ENCODE results near the gene HEATR9.
A peak's percentile ranks its signal among the peaks of the same experiment; 100 is the strongest.

HEATR9 gene

GRCh38 chr17:35849469-35850348, 19.0 kb downstream of the HEATR9 start:
- Histone ChIP-seq H3K79me2 (ENCODE audit: low read length) (no peaks in the 10 kb centered on the region), H3K4me1 (ENCODE audit: low read length) (no peaks in the 10 kb centered on the region), H3K27me3 (ENCODE audit: low read depth, low read length) (no peaks in the 10 kb centered on the region), H3K27ac (ENCODE audit: low read length) (no peak overlapping the region), H3K36me3 (replicated peaks; ENCODE audit: low read depth, low read length) (peaks cover 30% of the 10 kb centered on the region), H2AFZ (ENCODE audit: low read depth, low read length) (no peak overlapping the region), H3K4me3 (ENCODE audit: low read length) (no peak overlapping the region), H4K20me1 (ENCODE audit: insufficient read depth, low read length) (no peaks in the 10 kb centered on the region), H3K9ac (ENCODE audit: low read length) (no peak overlapping the region), H3K4me2 (ENCODE audit: low read length) (no peak overlapping the region), H3K9me3 (ENCODE audit: insufficient read depth, low read length) (no peaks in the 10 kb centered on the region)
- TF ChIP-seq EZH2phosphoT487 (IDR thresholded peaks at IDR 0.05; ENCODE audit: low read depth), result no peak
- TF ChIP-seq CTCF (IDR thresholded peaks at IDR 0.05; ENCODE audit: low read depth, low read length), result peak; percentile 85

- no peak overlapping the region for H3K4me2 ChIP-seq (ENCODE audit: low read length)
- no peaks in the 10 kb centered on the region for H3K9me3 ChIP-seq (ENCODE audit: insufficient read depth, low read length)
- TF ChIP-seq CTCF (IDR thresholded peaks at IDR 0.05; ENCODE audit: low read depth, low read length) (no peak), EZH2phosphoT487 (IDR thresholded peaks at IDR 0.05; ENCODE audit: low read depth) (no peak)
- H3K79me2 ChIP-seq (ENCODE audit: low read length), result no peaks in the 10 kb centered on the region
- no peak overlapping the region for H2AFZ ChIP-seq (ENCODE audit: low read depth, low read length)
- H3K9ac ChIP-seq (ENCODE audit: low read length), result no peak overlapping the region
- H3K27ac ChIP-seq (ENCODE audit: low read length), result no peak overlapping the region
- no peaks in the 10 kb centered on the region for H4K20me1 ChIP-seq (ENCODE audit: insufficient read depth, low read length)
- H3K4me1 ChIP-seq (ENCODE audit: low read length), result no peaks in the 10 kb centered on the region
- peaks cover 42% of the 10 kb centered on the region for H3K36me3 ChIP-seq (replicated peaks; ENCODE audit: low read depth, low read length)
- no peaks in the 10 kb centered on the region for H3K27me3 ChIP-seq (ENCODE audit: low read depth, low read length)
- no peak overlapping the region for H3K4me3 ChIP-seq (ENCODE audit: low read length)
Measured at GRCh38 chr17:35847633-35848373, 20.9 kb downstream of the HEATR9 start.

GRCh38 chr17:35847006-35847405, 21.7 kb downstream of the HEATR9 start:
- TF ChIP-seq CTCF (IDR thresholded peaks at IDR 0.05; ENCODE audit: low read depth, low read length) (no peak), EZH2phosphoT487 (IDR thresholded peaks at IDR 0.05; ENCODE audit: low read depth) (no peak)
- Histone ChIP-seq H3K9ac (ENCODE audit: low read length) (no peak overlapping the region), H2AFZ (ENCODE audit: low read depth, low read length) (no peak overlapping the region), H3K27ac (ENCODE audit: low read length) (no peak overlapping the region), H3K9me3 (ENCODE audit: insufficient read depth, low read length) (no peaks in the 10 kb centered on the region), H3K79me2 (ENCODE audit: low read length) (no peaks in the 10 kb centered on the region), H3K4me1 (ENCODE audit: low read length) (no peaks in the 10 kb centered on the region), H3K4me3 (ENCODE audit: low read length) (no peak overlapping the region), H4K20me1 (ENCODE audit: insufficient read depth, low read length) (no peaks in the 10 kb centered on the region), H3K27me3 (ENCODE audit: low read depth, low read length) (no peaks in the 10 kb centered on the region), H3K36me3 (replicated peaks; ENCODE audit: low read depth, low read length) (peaks cover 45% of the 10 kb centered on the region), H3K4me2 (ENCODE audit: low read length) (no peak overlapping the region)
